Measurements from ENCODE around the gene TAF6. TPM values are rescaled to one million over a fixed set of nuclear protein-coding genes. Genes with fewer than 3 reads are reported as not detected.

TAF6 gene
- total and polyA plus RNA-seq, 9 of the 15 experiments (the other 6 are each of a cell fraction or from before 2014, with no cell fraction given), result 0.78 to 78.7 (median 21.3) TPM

DNA sequence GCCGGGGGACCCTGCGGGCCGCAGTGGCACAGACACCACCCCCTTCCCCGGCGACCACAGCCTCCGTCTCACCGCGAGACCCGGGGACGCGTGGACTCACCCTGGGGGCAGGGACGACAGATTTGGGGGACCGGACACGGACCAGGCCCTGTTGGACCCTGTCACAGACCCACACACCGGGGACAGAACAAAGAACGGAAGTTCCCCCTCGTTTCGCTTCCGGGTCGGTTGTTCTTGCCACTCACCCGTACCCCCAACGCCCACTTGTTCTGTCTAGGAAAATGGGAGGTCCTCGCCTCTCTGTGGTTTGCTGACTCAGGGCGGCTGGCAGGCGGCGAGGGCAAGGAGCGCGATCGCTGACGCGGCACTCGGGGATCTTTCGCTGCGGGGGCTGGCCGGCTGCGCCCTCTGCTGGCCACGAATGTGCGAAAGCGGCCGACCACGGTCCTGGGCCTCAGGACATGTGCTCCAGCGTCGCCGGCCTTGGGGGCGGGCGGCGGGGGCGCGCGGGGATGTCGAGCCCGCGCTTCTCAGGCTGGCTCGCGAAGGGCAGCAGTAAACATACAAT lies 37.5 kb downstream of the TAF6 start, which contains the start of gene ZNF3 (continued):
- TF ChIP-seq BHLHE40 (IDR thresholded peaks at IDR 0.05; ENCODE audit: low read length), result peak; percentile 76
- TF ChIP-seq HMG20A (CRISPR knock-in tag; conservative IDR thresholded peaks at IDR 0.05), result no peak
- TF ChIP-seq MEIS2 (IDR thresholded peaks at IDR 0.05; ENCODE audit: partially characterized antibody), result peak; percentile 72
- no peak for TF ChIP-seq SLC30A9 (CRISPR knock-in tag; IDR thresholded peaks at IDR 0.05)
- TF ChIP-seq TARDBP (IDR thresholded peaks at IDR 0.05), result peak; percentile 84
- TF ChIP-seq MAZ (CRISPR knock-in tag; conservative IDR thresholded peaks at IDR 0.05 in 1 of 2, IDR thresholded peaks at IDR 0.05 in 1 of 2), result peak; percentile 96 to 99
- no peak for TF ChIP-seq WHSC1 (IDR thresholded peaks at IDR 0.05; ENCODE audit: low read length)
- no peak for TF ChIP-seq ZNF699 (CRISPR knock-in tag; IDR thresholded peaks at IDR 0.05; ENCODE audit: insufficient replicate concordance)
- 0 out of 2 replicates have a peak, but pooled peaks have one; percentile 40 for TF ChIP-seq RERE (CRISPR knock-in tag; IDR thresholded peaks at IDR 0.05; ENCODE audit: borderline replicate concordance)
- TF ChIP-seq TGIF2 (CRISPR knock-in tag; IDR thresholded peaks at IDR 0.05), result peak; percentile 60; the same call in 1 of the 2 replicates
- TF ChIP-seq PHF20 (IDR thresholded peaks at IDR 0.05; ENCODE audit: partially characterized antibody), result peak; percentile 98
- TF ChIP-seq SP2 (IDR thresholded peaks at IDR 0.05; ENCODE audit: extremely low read depth, low read depth, low read length, poor library complexity, severe bottlenecking), result peak; percentile 98
- no peak for TF ChIP-seq ZNF354B (CRISPR knock-in tag; IDR thresholded peaks at IDR 0.05)
- no peak for TF ChIP-seq ZNF324 (CRISPR knock-in tag; IDR thresholded peaks at IDR 0.05)
- TF ChIP-seq ZFP36 (IDR thresholded peaks at IDR 0.05; ENCODE audit: low read depth, low read length, partially characterized antibody), result peak; percentile 46
- no peak for TF ChIP-seq U2AF2 (optimal IDR thresholded peaks at IDR 0.05; ENCODE audit: low read depth, low read length)
- peak; percentile 62 for TF ChIP-seq PRDM10 (IDR thresholded peaks at IDR 0.05; ENCODE audit: partially characterized antibody)
- peak; percentile 8; the same call in 1 of the 2 replicates for TF ChIP-seq ZNF239 (CRISPR knock-in tag; IDR thresholded peaks at IDR 0.05)

All from K562 (cell line).